ENCODE measurements around the gene GGT1.
"Not testable (repeated sequence)": the region's sequence is repeated elsewhere in the genome, so short reads cannot be mapped to it uniquely, and the experiment has no call there.

Gene GGT1

DNA sequence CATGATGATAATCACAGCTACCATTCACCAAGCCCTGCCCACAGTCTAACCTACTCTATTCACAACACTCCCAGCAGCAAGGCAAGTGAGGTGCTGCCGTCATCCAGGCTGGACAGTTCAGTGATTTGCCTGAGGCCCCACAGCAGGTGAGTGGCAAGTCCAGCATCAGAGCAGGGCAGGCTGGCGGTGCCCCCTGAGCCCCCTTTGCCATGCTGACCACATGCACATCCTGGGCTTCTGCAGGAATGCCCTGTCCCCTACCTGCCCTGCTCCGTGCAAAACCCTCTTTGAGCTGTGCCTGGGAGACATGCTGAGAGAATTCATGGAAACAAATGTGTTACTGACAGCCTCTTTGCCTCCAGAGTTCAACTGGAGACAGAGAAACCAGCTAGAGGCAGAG is 6.9 kb downstream of the GGT1 start:
- not testable (repeated sequence) for H3K4me1 ChIP-seq (ENCODE audit: control insufficient read depth, insufficient read depth, low read length, poor library complexity, severe bottlenecking); DNase-seq; H3K27me3 ChIP-seq (replicated peaks; ENCODE audit: control insufficient read depth, insufficient read depth, low read length, poor library complexity, severe bottlenecking); H3K4me3 ChIP-seq (ENCODE audit: insufficient read depth, low read depth, low read length, poor library complexity, severe bottlenecking); H3K9me3 ChIP-seq (ENCODE audit: control insufficient read depth, low read length); H3K36me3 ChIP-seq (ENCODE audit: control insufficient read depth, insufficient read depth, low read length); H3K27ac ChIP-seq (ENCODE audit: insufficient read depth, low read length, poor library complexity, severe bottlenecking)

DNA sequence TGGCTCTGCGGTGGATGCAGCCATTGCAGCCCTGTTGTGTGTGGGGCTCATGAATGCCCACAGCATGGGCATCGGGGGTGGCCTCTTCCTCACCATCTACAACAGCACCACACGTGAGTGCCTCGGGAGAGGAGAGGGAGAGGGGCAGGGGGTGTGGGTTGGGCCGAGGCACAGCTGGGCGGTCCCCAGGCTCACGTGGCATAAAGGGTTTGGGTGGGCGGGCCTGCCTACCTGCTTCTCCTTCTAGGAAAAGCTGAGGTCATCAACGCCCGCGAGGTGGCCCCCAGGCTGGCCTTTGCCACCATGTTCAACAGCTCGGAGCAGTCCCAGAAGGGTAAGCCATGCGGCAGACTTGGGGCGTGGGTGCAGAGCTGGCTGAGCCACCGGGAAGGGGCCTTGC is 11.8 kb downstream of the GGT1 start:
- DNase-seq; H3K27ac ChIP-seq (ENCODE audit: insufficient read depth, low read length, poor library complexity, severe bottlenecking); H3K27me3 ChIP-seq (replicated peaks; ENCODE audit: control insufficient read depth, insufficient read depth, low read length, poor library complexity, severe bottlenecking); H3K4me1 ChIP-seq (ENCODE audit: control insufficient read depth, insufficient read depth, low read length, poor library complexity, severe bottlenecking); H3K4me3 ChIP-seq (ENCODE audit: insufficient read depth, low read depth, low read length, poor library complexity, severe bottlenecking); H3K36me3 ChIP-seq (ENCODE audit: control insufficient read depth, insufficient read depth, low read length); H3K9me3 ChIP-seq (ENCODE audit: control insufficient read depth, low read length): not testable (repeated sequence)

DNA sequence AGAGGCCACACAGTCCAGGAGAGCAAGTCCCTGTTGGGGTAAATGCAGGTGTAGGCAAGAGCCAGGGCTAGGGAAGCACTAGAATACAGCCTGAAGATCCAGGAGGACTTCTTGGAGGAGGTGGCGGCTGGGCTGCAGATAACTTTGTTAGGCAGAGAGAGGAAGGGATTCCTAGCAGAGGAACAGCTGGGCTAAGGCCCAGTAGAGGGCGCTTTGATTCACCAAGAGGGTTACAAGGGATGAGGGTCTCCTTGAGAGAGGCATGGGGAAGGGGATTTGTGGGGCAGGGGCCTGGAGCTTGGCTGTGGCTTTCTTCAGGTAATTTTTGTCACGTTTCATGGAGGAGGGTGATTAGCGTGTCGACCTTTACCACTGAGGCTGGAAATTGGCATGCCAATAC is 18.3 kb downstream of the GGT1 start:
- not testable (repeated sequence) for H3K9me3 ChIP-seq (ENCODE audit: control insufficient read depth, low read length); H3K4me1 ChIP-seq (ENCODE audit: control insufficient read depth, insufficient read depth, low read length, poor library complexity, severe bottlenecking); H3K27ac ChIP-seq (ENCODE audit: insufficient read depth, low read length, poor library complexity, severe bottlenecking); H3K27me3 ChIP-seq (replicated peaks; ENCODE audit: control insufficient read depth, insufficient read depth, low read length, poor library complexity, severe bottlenecking); DNase-seq; H3K4me3 ChIP-seq (ENCODE audit: insufficient read depth, low read depth, low read length, poor library complexity, severe bottlenecking); H3K36me3 ChIP-seq (ENCODE audit: control insufficient read depth, insufficient read depth, low read length)

DNA sequence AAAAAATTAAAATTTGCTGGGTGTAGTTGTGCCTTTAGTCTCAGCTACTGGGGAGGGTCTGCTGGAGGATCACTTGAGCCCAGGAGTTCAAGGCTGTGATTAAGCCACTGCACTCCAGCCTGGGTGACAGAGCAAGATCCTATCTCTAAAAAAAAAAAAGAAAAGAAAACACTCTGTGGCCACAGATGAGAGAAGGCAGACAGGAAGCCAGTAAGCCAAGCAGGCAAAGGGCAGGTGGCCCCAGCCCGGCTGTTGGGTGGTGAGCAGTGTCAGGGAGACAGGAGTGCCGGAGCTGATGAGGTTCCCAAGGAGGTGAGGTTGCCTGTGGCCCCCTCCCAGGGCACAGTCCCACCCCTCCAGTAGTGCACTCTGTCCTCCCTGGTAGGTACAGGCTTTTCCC is 19.6 kb downstream of the GGT1 start:
- H3K27me3 ChIP-seq (replicated peaks; ENCODE audit: control insufficient read depth, insufficient read depth, low read length, poor library complexity, severe bottlenecking); H3K4me1 ChIP-seq (ENCODE audit: control insufficient read depth, insufficient read depth, low read length, poor library complexity, severe bottlenecking); H3K9me3 ChIP-seq (ENCODE audit: control insufficient read depth, low read length); H3K27ac ChIP-seq (ENCODE audit: insufficient read depth, low read length, poor library complexity, severe bottlenecking); H3K36me3 ChIP-seq (ENCODE audit: control insufficient read depth, insufficient read depth, low read length); H3K4me3 ChIP-seq (ENCODE audit: insufficient read depth, low read depth, low read length, poor library complexity, severe bottlenecking); DNase-seq: not testable (repeated sequence)

DNA sequence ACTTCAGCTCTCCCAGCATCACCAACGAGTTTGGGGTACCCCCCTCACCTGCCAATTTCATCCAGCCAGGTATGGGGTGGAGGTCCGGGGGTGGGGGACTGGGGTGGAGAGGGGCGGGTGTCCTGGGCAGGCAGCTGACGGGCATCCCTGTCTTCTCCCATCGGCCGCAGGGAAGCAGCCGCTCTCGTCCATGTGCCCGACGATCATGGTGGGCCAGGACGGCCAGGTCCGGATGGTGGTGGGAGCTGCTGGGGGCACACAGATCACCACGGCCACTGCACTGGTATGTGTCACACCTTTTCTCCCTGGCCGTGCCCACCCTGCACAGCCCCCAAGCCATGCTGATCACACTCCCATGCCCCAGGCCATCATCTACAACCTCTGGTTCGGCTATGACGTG is 24.9 kb downstream of the GGT1 start:
- H3K36me3 ChIP-seq (ENCODE audit: control insufficient read depth, insufficient read depth, low read length); H3K4me3 ChIP-seq (ENCODE audit: insufficient read depth, low read depth, low read length, poor library complexity, severe bottlenecking); H3K9me3 ChIP-seq (ENCODE audit: control insufficient read depth, low read length); DNase-seq; H3K27ac ChIP-seq (ENCODE audit: insufficient read depth, low read length, poor library complexity, severe bottlenecking); H3K4me1 ChIP-seq (ENCODE audit: control insufficient read depth, insufficient read depth, low read length, poor library complexity, severe bottlenecking); H3K27me3 ChIP-seq (replicated peaks; ENCODE audit: control insufficient read depth, insufficient read depth, low read length, poor library complexity, severe bottlenecking): not testable (repeated sequence)

DNA sequence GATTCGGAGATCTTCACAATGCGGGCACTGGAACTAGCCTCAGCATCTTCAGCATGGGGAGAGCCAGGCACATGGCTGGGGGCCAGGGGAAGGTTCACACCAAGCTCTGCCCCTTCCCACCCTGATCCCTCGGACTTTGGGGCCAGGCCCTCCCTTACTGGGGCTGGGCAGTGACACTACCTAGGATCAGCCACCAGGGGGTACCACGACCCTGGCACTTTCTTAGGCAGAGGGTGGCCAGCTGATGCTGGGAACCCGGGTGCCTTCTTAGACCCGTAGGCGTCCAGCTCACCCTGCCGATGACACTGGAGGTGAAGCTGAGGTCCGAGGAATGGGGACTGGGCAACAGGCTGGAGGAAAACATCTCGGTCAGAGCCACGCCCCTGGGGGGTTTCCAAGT is 26.1 kb downstream of the GGT1 start:
- H3K36me3 ChIP-seq (ENCODE audit: control insufficient read depth, insufficient read depth, low read length); H3K9me3 ChIP-seq (ENCODE audit: control insufficient read depth, low read length); H3K4me1 ChIP-seq (ENCODE audit: control insufficient read depth, insufficient read depth, low read length, poor library complexity, severe bottlenecking); H3K4me3 ChIP-seq (ENCODE audit: insufficient read depth, low read depth, low read length, poor library complexity, severe bottlenecking); H3K27me3 ChIP-seq (replicated peaks; ENCODE audit: control insufficient read depth, insufficient read depth, low read length, poor library complexity, severe bottlenecking); DNase-seq; H3K27ac ChIP-seq (ENCODE audit: insufficient read depth, low read length, poor library complexity, severe bottlenecking): not testable (repeated sequence)

DNA sequence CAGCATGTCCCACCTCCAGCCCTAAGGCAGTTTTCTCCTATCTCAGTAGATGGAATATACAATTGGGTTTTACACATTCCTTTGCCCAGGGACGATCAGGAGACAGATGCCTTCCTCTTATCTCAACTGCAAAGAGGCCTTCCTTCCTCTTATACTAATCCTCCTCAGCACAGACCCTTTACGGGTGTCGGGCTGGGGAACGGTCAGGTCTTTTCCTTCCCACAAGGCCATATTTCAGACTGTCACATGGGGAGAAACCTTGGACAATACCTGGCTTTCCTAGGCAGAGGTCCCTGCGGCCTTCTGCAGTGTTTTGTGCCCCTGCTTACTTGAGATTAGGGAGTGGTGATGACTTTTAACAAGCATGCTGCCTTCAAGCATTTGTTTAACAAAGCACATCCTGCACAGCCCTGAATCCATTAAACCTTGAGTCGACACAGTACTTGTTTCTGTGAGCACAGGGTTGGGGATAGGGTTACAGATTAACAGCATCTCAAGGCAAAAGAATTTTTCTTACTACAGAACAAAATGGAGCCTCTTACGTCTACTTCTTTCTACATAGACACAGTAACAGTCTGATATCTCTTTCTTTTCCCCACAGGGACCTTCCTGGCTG is 27.9 kb downstream of the GGT1 start:
- not testable (repeated sequence) for H3K4me3 ChIP-seq (ENCODE audit: insufficient read depth, low read depth, low read length, poor library complexity, severe bottlenecking); DNase-seq; H3K27ac ChIP-seq (ENCODE audit: insufficient read depth, low read length, poor library complexity, severe bottlenecking); H3K36me3 ChIP-seq (ENCODE audit: control insufficient read depth, insufficient read depth, low read length); H3K4me1 ChIP-seq (ENCODE audit: control insufficient read depth, insufficient read depth, low read length, poor library complexity, severe bottlenecking); H3K27me3 ChIP-seq (replicated peaks; ENCODE audit: control insufficient read depth, insufficient read depth, low read length, poor library complexity, severe bottlenecking); H3K9me3 ChIP-seq (ENCODE audit: control insufficient read depth, low read length)

DNA sequence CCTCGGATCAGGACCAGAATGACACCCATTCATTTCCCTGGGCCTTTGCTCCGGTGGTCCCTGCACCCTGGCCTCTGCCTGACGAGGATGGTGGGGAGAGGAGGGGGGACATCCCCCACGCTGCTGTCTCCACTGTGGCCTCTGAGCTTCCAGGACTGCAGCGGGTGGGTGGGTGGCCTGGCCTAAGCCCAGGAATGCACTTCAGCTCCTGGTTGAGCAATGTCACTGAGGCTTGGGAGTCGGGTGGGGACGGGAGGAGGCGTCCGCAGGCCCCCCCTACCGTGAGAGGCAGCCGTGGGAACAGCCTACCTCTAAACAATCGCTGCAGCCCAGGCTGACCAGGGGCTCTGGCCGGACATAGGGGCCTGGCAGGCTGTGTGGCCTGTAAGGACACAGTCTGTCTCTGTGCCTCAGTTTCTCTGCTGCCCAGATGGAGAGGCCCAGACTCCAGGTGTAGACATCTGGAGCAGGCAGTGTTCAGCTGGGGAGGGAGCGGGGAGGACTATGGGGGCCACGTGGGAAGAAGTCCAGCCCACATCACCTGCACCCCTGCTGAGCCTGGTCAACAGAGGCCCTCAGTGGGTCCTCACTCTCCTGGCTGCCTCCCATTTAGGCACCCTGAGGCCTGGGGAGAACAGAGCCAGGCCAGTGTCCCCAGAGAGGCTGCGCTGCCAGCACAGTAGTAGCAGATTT is 28.6 kb downstream of the GGT1 start:
- H3K9me3 ChIP-seq (ENCODE audit: control insufficient read depth, low read length); H3K27me3 ChIP-seq (replicated peaks; ENCODE audit: control insufficient read depth, insufficient read depth, low read length, poor library complexity, severe bottlenecking); H3K27ac ChIP-seq (ENCODE audit: insufficient read depth, low read length, poor library complexity, severe bottlenecking); H3K4me1 ChIP-seq (ENCODE audit: control insufficient read depth, insufficient read depth, low read length, poor library complexity, severe bottlenecking); H3K4me3 ChIP-seq (ENCODE audit: insufficient read depth, low read depth, low read length, poor library complexity, severe bottlenecking); DNase-seq; H3K36me3 ChIP-seq (ENCODE audit: control insufficient read depth, insufficient read depth, low read length): not testable (repeated sequence)

DNA sequence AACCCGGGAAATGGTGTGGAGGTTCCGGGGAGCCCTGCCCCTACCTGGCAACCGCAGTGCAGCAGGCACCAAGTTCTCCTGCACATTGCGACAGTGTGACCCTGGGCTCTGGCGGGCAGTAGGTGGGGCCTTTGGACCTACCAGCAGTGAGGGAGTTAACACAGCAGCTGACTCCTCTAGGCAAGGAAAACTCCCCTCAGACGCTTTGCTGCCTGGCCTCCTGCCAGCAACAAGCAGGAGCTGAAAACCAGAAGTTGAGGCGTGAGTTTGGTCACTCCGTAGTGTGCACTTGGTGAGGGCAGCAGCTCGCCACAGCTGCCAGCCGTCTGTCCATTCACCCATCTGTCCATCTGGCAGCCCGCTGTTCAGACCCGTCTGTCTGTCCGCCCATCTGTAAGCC is 29.6 kb downstream of the GGT1 start:
- not testable (repeated sequence) for H3K27me3 ChIP-seq (replicated peaks; ENCODE audit: control insufficient read depth, insufficient read depth, low read length, poor library complexity, severe bottlenecking); H3K27ac ChIP-seq (ENCODE audit: insufficient read depth, low read length, poor library complexity, severe bottlenecking); H3K4me1 ChIP-seq (ENCODE audit: control insufficient read depth, insufficient read depth, low read length, poor library complexity, severe bottlenecking); DNase-seq; H3K9me3 ChIP-seq (ENCODE audit: control insufficient read depth, low read length); H3K36me3 ChIP-seq (ENCODE audit: control insufficient read depth, insufficient read depth, low read length); H3K4me3 ChIP-seq (ENCODE audit: insufficient read depth, low read depth, low read length, poor library complexity, severe bottlenecking)

DNA sequence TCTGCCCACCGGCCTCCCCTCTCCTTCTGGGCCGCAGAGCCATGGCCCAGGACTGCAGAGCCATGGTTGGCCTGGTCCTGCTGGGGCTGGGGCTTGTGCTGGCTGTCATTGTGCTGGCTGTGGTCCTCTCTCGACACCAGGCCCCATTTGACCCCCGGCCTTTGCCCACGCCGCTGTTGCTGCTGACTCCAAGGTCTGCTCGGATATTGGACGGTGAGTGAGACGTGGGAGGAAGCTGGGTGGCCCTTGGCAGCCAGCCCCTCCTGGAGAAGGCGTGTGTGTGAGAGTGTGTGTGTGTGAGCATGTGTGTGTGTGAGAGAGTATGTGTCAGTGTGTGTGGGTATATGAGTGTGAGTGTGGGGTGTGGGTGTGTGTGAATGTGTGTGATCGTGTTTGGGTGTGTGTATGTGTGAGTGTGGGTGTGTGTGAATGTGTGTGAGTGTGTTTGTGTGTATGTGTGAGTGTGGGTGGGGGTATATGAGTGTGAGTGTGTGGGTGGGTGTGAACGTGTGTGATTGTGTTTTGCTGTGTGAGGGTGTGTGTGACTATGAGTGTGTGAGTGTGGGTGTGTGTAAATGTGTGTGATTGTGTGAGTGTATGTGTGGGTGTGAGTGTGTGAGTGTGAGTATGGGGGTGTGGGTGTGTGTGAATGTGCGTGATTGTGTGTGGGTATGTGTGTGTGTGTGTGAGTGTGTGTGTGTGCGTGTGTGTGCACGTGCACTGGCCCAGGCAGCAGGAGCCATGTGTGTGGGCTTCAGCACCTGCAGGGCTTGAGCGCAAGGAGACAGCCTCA is 30.4 kb downstream of the GGT1 start:
- H3K27ac ChIP-seq (ENCODE audit: insufficient read depth, low read length, poor library complexity, severe bottlenecking); DNase-seq; H3K36me3 ChIP-seq (ENCODE audit: control insufficient read depth, insufficient read depth, low read length); H3K9me3 ChIP-seq (ENCODE audit: control insufficient read depth, low read length); H3K4me3 ChIP-seq (ENCODE audit: insufficient read depth, low read depth, low read length, poor library complexity, severe bottlenecking); H3K4me1 ChIP-seq (ENCODE audit: control insufficient read depth, insufficient read depth, low read length, poor library complexity, severe bottlenecking); H3K27me3 ChIP-seq (replicated peaks; ENCODE audit: control insufficient read depth, insufficient read depth, low read length, poor library complexity, severe bottlenecking): not testable (repeated sequence)
